NK-92 treated with Interleukin-12 subunit alpha and Interleukin-12 subunit beta, amount 100 ng/mL, for 24 hours (cell line): ENCODE measurements around the gene AQP5.

Experiments used
- DNase-seq: peaks from one replicate; lab custom pipeline; 2025; lab: John Stamatoyannopoulos, UW

AQP5 gene

GRCh38 chr12:49961111-49961922 is at the start of gene AQP5:
Gene AQP5, plus strand, starts transcription at chr12:49961872. Its CDS starts 146 bp downstream, at chr12:49962018.
- DNase-seq, result no peak

GRCh38 chr12:49912345-49913255 is 49.1 kb upstream of the AQP5 start:
- DNase-seq, result no peak

- no peak for DNase-seq
These were observed 45.3 kb upstream of the AQP5 start for GRCh38 chr12:49916129-49916919.

GRCh38 chr12:49917166-49917787 is 44.4 kb upstream of the AQP5 start:
- no peak for DNase-seq

GRCh38 chr12:49917788-49918173 is 43.9 kb upstream of the AQP5 start:
- DNase-seq, result no peak

- no peak for DNase-seq
These were observed 41.3 kb upstream of the AQP5 start for GRCh38 chr12:49920241-49920914.

- DNase-seq, result no peak
These were observed 40.8 kb upstream of the AQP5 start for GRCh38 chr12:49920915-49921286.

- no peak for DNase-seq
These were observed 40.4 kb upstream of the AQP5 start for GRCh38 chr12:49921299-49921698.

- DNase-seq, result no peak
These were observed 39.7 kb upstream of the AQP5 start for GRCh38 chr12:49921936-49922335.

- DNase-seq, result no peak
These were observed 39.2 kb upstream of the AQP5 start for GRCh38 chr12:49922349-49923034.

GRCh38 chr12:49923035-49923644 is 38.5 kb upstream of the AQP5 start:
- DNase-seq, result no peak

- no peak for DNase-seq
These were observed 37.7 kb upstream of the AQP5 start for GRCh38 chr12:49923880-49924556.

GRCh38 chr12:49924628-49925246 is 36.9 kb upstream of the AQP5 start:
- DNase-seq, result no peak

- DNase-seq, result no peak
These were observed 36.1 kb upstream of the AQP5 start for GRCh38 chr12:49925433-49926204.

- no peak for DNase-seq
These were observed 33.2 kb upstream of the AQP5 start for GRCh38 chr12:49928471-49928870.

- no peak for DNase-seq
These were observed 32.1 kb upstream of the AQP5 start for GRCh38 chr12:49929581-49929980.

- no peak for DNase-seq
These were observed 31.0 kb upstream of the AQP5 start for GRCh38 chr12:49930515-49931288.

GRCh38 chr12:49932023-49932422 is 29.6 kb upstream of the AQP5 start:
- no peak for DNase-seq
